Measurements from ENCODE around the gene CHTF18. TPM values are rescaled to one million over a fixed set of nuclear protein-coding genes. Genes with fewer than 3 reads are reported as not detected.

Gene CHTF18
- total and polyA plus RNA-seq, 2 of the 4 experiments (the other 2 are of a cell fraction), result 3.2 to 21.4 TPM

- Histone ChIP-seq H3K9me3 (ENCODE audit: control insufficient read depth, insufficient read depth, low read length) (no peaks in the 10 kb centered on the region), H3K18ac (ENCODE audit: low read depth, low read length) (no peak overlapping the region), H3K4me1 (ENCODE audit: control insufficient read depth, insufficient read depth, low read length) (no peaks in the 10 kb centered on the region), H2BK20ac (ENCODE audit: low read depth, low read length) (no peak overlapping the region), H3K4ac (ENCODE audit: low read depth, low read length) (no peak overlapping the region), H2AK9ac (replicated peaks; ENCODE audit: low read depth, low read length, poor library complexity) (no peak overlapping the region), H4K5ac (ENCODE audit: low read depth, low read length) (no peak overlapping the region), H2AFZ (replicated peaks; ENCODE audit: low read length, poor library complexity) (no peak overlapping the region), H2BK5ac (ENCODE audit: low read depth, low read length, poor library complexity, severe bottlenecking) (no peak overlapping the region), H3K56ac (ENCODE audit: extremely low read depth, insufficient read depth, low read length) (no peak overlapping the region), H3K4me2 (ENCODE audit: low read depth, low read length) (no peak overlapping the region), H2AK5ac (ENCODE audit: low read depth, low read length) (no peak overlapping the region), H3K36me3 (ENCODE audit: control insufficient read depth, insufficient read depth, low read length) (no peaks in the 10 kb centered on the region), H3K79me1 (ENCODE audit: low read depth in 1 of 2, low read length in 2 of 2) (no peaks in the 10 kb centered on the region), H2BK120ac (ENCODE audit: low read depth, low read length) (no peak overlapping the region), H2BK15ac (ENCODE audit: low read depth, low read length) (no peak overlapping the region), H3K27me3 (ENCODE audit: control insufficient read depth, insufficient read depth, low read length) (peaks cover under 1% of the 10 kb centered on the region; the same call in 1 of the 2 replicates), H4K91ac (ENCODE audit: insufficient read depth, low read depth, low read length) (no peak overlapping the region), H4K8ac (ENCODE audit: low read depth in 2 of 2, low read length in 2 of 2) (no peak overlapping the region), H3K27ac (ENCODE audit: insufficient read depth, low read length) (no peak overlapping the region), H3K9me1 (ENCODE audit: insufficient read depth, low read length) (no peaks in the 10 kb centered on the region), H4K20me1 (ENCODE audit: insufficient read depth, low read length) (no peaks in the 10 kb centered on the region), H3K9ac (ENCODE audit: low read depth, low read length) (no peak overlapping the region), H3K4me3 (ENCODE audit: insufficient read depth, low read depth, low read length) (no peak overlapping the region), H3K14ac (replicated peaks; ENCODE audit: low read depth, low read length) (no peak overlapping the region), H3K23ac (ENCODE audit: low read depth, low read length) (no peak overlapping the region)
- TF ChIP-seq CHD1 (IDR thresholded peaks at IDR 0.05; ENCODE audit: low read depth, low read length) (no peak), MXI1 (IDR thresholded peaks at IDR 0.05; ENCODE audit: borderline replicate concordance, low read depth, low read length) (no peak), CTCF (conservative IDR thresholded peaks at IDR 0.05; ENCODE audit: low read depth, low read length) (no peak)
- BruUV-seq (replicated peaks), result no TSS peak
- no peak for DNase-seq
- in situ Hi-C loops (cut with MboI; ENCODE audit: low sequenced_read_pairs), result no loop called here
- dilution Hi-C loops (cut with HindIII; ENCODE audit: low sequenced_read_pairs, unreplicated experiment), result no loop called here
- 76% methylated on average over 17 of the region's 38 CpGs; no CpG with 5 or more reads in 1 of the 2 experiments for WGBS, 2 experiments (ENCODE audit: extremely low coverage in 2 of 2, insufficient read length in 1 of 2)
- no peak for ATAC-seq (ENCODE audit: low read depth)
- CTCF ChIA-PET, result no interaction called here
- POLR2A ChIA-PET (ENCODE audit: unreplicated experiment), result no interaction called here
- intact Hi-C loops (cut with micrococcal nuclease), result no loop called here
Measured at GRCh38 chr16:764848-765487, 23.5 kb upstream of the CHTF18 start.
